Neutrophil (primary cell): ENCODE measurements around the gene KIF26A.

Source experiments
- H3K27ac ChIP-seq: fragments of 200-600 bp; sonication (generic); 2 replicates; pipeline ENCODE4 v1.5.1; 2016; ENCODE audit warnings: mild to moderate bottlenecking, moderate library complexity
- H3K27me3 ChIP-seq: fragments of 200-600 bp; sonication (generic); 2 replicates; pipeline ENCODE4 v1.6.0; 2016; ENCODE audit warnings: mild to moderate bottlenecking
- H3K36me3 ChIP-seq: fragments of 200-600 bp; sonication (generic); 2 replicates; pipeline ENCODE4 v1.5.1; 2017
- H3K4me1 ChIP-seq, 2 experiments: fragments of 200-600 bp in 1 of 2; sonication (generic) in 1 of 2; 1 replicate in 1 of 2; 2 replicates in 1 of 2; pipeline versions ENCODE4 v1.5.1 to v1.6.1; 2013 to 2016; ENCODE audit warnings: low read depth in 1 of 2, low read length in 1 of 2, mild to moderate bottlenecking in 1 of 2, moderate library complexity in 1 of 2; ENCODE audit not compliant: control insufficient read depth in 1 of 2, insufficient read depth in 1 of 2
- H3K4me3 ChIP-seq, 2 experiments: fragments of 200-600 bp in 1 of 2; sonication (generic) in 1 of 2; 1 replicate in 1 of 2; 2 replicates in 1 of 2; pipeline ENCODE4 v1.5.1; 2013 to 2016; ENCODE audit warnings: low read depth in 1 of 2, low read length in 1 of 2, mild to moderate bottlenecking in 1 of 2, moderate library complexity in 1 of 2
- H3K9me3 ChIP-seq: fragments of 200-600 bp; sonication (generic); 2 replicates; pipeline ENCODE4 v1.5.1; 2016
- CTCF ChIP-seq: fragments of 200-600 bp; sonication (generic); IDR thresholded peaks from 2 replicates; pipeline ENCODE4 v1.5.1; 2016; ENCODE audit warnings: antibody characterized with exemption

The KIF26A gene

GRCh38 chr14:104209985-104210816 is 71.8 kb downstream of the KIF26A start:
- Histone ChIP-seq H3K27me3 (no peaks in the 10 kb centered on the region), H3K4me3 (no peak overlapping the region), H3K4me1 (no peaks in the 10 kb centered on the region), H3K27ac (no peak overlapping the region), H3K9me3 (no peaks in the 10 kb centered on the region), H3K36me3 (no peaks in the 10 kb centered on the region)
- TF ChIP-seq CTCF, result no peak

GRCh38 chr14:104210817-104211195 is 72.4 kb downstream of the KIF26A start:
- H3K4me3 ChIP-seq, result no peak overlapping the region
- TF ChIP-seq CTCF, result no peak
- H3K9me3 ChIP-seq, result no peaks in the 10 kb centered on the region
- no peak overlapping the region for H3K27ac ChIP-seq
- H3K27me3 ChIP-seq, result no peaks in the 10 kb centered on the region
- H3K4me1 ChIP-seq, result no peaks in the 10 kb centered on the region
- no peaks in the 10 kb centered on the region for H3K36me3 ChIP-seq

- TF ChIP-seq CTCF, result no peak
- H3K27me3 ChIP-seq, result no peaks in the 10 kb centered on the region
Observed at GRCh38 chr14:104211215-104211614, 72.8 kb downstream of the KIF26A start.

GRCh38 chr14:104211741-104212140 is 73.4 kb downstream of the KIF26A start:
- no peaks in the 10 kb centered on the region for H3K4me1 ChIP-seq
- no peaks in the 10 kb centered on the region for H3K36me3 ChIP-seq
- no peaks in the 10 kb centered on the region for H3K9me3 ChIP-seq
- no peak overlapping the region for H3K4me3 ChIP-seq
- no peaks in the 10 kb centered on the region for H3K27me3 ChIP-seq
- no peak for TF ChIP-seq CTCF
- no peak overlapping the region for H3K27ac ChIP-seq

More at GRCh38 chr14:104211215-104211614, 72.8 kb downstream of the KIF26A start:
- Histone ChIP-seq H3K27ac (no peak overlapping the region), H3K4me3 (no peak overlapping the region), H3K4me1 (no peaks in the 10 kb centered on the region), H3K36me3 (no peaks in the 10 kb centered on the region), H3K9me3 (no peaks in the 10 kb centered on the region)

- Histone ChIP-seq H3K27ac (no peak overlapping the region), H3K4me1 (no peaks in the 10 kb centered on the region), H3K36me3 (no peaks in the 10 kb centered on the region), H3K4me3 (no peak overlapping the region), H3K9me3 (no peaks in the 10 kb centered on the region), H3K27me3 (no peaks in the 10 kb centered on the region)
- TF ChIP-seq CTCF, result no peak
Observed at GRCh38 chr14:104212206-104213095, 74.1 kb downstream of the KIF26A start.
